ENCODE measurements around the gene PRMT9.

DNA sequence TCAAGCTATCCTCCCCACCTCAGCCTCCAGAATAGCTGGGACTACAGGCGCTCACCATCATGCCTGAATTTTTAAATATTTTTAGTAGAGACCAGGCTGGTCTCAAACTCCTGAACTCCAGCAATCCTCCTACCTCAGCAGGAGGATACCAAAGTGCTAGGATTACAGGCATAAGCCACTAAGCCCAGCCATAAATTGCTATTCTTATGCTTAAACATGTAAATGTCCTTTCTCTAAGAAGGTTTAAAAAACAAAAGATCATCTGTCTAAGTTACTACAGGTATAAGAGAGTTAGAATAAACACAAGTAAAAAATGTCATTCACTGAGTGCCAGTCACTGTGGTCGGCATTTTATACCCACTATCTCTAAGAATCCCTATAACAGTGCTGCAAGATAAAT lies 28.3 kb downstream of the PRMT9 start:
- TF ChIP-seq, protein P1, sequence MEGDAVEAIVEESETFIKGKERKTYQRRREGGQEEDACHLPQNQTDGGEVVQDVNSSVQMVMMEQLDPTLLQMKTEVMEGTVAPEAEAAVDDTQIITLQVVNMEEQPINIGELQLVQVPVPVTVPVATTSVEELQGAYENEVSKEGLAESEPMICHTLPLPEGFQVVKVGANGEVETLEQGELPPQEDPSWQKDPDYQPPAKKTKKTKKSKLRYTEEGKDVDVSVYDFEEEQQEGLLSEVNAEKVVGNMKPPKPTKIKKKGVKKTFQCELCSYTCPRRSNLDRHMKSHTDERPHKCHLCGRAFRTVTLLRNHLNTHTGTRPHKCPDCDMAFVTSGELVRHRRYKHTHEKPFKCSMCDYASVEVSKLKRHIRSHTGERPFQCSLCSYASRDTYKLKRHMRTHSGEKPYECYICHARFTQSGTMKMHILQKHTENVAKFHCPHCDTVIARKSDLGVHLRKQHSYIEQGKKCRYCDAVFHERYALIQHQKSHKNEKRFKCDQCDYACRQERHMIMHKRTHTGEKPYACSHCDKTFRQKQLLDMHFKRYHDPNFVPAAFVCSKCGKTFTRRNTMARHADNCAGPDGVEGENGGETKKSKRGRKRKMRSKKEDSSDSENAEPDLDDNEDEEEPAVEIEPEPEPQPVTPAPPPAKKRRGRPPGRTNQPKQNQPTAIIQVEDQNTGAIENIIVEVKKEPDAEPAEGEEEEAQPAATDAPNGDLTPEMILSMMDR (IDR thresholded peaks at IDR 0.05) = no peak
- no peak for TF ChIP-seq EZH2 (IDR thresholded peaks at IDR 0.05; ENCODE audit: borderline replicate concordance, insufficient read depth, low read depth, low read length, poor library complexity, severe bottlenecking)

Data from B cell (primary cell).